Stimulated activated naive CD8-positive, alpha-beta T cell treated with anti-CD3 and anti-CD28 coated beads, Interleukin-15, Interleukin-2, amounts not matched to agents 100 U/mL and 50 U/mL, for 24 hours (primary cell): ENCODE data around the gene FRMPD1.
"Not testable (repeated sequence)": the region's sequence is repeated elsewhere in the genome, so short reads cannot be mapped to it uniquely, and the experiment has no call there.

Experiments
- ATAC-seq: fragments of 150-1000 bp; cut with Tn5 transposase; one replicate; pipeline ENCODE4 v1.10.0; 2021
- DNase-seq: peaks from one replicate; pipeline ENCODE4 v3.0.0; 2021

The FRMPD1 gene

GRCh38 chr9:37732952-37733351 lies 82.2 kb downstream of the FRMPD1 start:
- no peak for ATAC-seq
- DNase-seq: no peak

GRCh38 chr9:37739222-37739621 lies 88.5 kb downstream of the FRMPD1 start:
- ATAC-seq: no peak

DNA sequence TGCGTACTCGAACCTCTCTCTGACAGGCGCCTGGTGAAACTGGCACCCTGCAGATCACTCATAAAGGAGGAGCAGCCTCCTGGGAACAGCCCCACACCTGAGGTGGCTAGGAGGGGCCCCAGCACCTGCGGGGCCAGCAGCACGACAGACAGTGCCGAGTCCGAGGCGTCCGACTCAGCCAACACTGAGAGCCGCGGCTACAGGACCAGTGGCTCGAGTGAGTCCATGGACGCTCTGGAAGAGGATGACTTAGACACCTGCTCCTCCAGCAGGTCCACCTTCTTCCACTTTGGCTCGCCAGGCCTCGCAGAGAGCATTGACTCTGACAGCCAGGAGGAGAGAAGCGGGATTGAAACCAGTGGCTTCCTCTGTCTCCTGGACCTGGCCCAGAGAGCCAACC lies 89.4 kb downstream of the FRMPD1 start:
- no peak for ATAC-seq
- DNase-seq: no peak

More at GRCh38 chr9:37739222-37739621, 88.5 kb downstream of the FRMPD1 start:
- DNase-seq: no peak

DNA sequence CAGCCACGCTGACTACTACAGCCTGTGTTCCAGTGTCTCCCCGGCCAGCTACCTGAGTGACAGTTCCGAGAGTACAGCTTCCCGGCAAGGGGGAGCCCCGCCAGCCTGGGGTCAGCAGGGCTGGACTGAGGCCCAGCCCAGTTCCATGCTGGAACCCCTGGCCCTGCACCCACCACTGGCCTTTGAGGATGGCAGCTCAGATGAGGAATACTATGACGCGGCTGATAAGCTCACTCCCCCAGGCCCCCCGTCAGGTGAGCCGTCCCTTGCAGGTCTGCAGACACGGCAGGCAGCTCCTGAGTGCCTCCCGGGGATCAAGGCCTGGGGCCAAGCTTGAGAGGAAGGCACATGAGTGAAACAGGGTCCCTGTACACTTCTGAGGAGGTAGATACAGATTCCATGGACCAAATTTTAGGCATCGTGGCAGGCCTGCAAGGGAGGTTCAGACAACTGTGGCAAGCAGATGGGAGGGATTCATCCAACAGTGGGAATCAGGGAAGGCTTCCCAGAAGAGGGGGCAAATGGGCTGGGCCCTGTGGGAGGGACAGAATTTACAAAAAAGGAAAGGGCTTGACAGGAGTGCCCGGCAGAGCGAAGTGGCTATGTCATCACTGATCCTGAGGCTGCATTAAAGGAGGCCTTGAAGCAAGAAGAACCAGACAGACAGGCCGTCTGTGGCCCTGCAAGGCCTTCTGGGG lies 90.0 kb downstream of the FRMPD1 start:
- ATAC-seq: no peak
- no peak for DNase-seq

GRCh38 chr9:37745970-37746369 lies 95.2 kb downstream of the FRMPD1 start:
- no peak for DNase-seq
- no peak for ATAC-seq

GRCh38 chr9:37746448-37747270 lies 95.9 kb downstream of the FRMPD1 start:
- DNase-seq (no peak), ATAC-seq (no peak)

DNA sequence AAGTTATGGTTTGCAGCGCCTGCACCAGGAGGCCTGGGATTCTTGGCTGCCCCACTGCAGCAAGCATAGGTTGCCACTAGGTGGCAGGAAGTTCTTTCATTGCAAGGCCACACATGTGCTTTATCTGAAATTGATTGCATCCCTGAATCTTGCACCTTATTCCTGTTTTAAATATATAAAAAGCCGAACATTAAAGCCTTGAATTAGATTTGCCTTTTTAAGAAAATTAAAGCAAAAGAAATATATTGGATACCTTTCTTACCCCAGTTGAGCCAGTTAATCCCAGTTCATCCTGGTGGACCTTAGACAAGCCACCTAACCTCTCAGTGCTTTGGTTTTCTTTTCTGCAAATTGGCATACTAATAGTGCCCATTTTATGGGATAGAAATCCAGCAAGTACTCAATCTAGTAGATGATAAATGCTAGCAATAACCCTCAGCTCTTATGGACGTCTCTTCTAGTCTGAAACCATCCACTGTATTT lies 96.6 kb downstream of the FRMPD1 start:
- DNase-seq (peak; percentile 64), ATAC-seq (peak; percentile 75)

- DNase-seq: no peak
Measured at GRCh38 chr9:37749129-37749528, 98.4 kb downstream of the FRMPD1 start.

DNA sequence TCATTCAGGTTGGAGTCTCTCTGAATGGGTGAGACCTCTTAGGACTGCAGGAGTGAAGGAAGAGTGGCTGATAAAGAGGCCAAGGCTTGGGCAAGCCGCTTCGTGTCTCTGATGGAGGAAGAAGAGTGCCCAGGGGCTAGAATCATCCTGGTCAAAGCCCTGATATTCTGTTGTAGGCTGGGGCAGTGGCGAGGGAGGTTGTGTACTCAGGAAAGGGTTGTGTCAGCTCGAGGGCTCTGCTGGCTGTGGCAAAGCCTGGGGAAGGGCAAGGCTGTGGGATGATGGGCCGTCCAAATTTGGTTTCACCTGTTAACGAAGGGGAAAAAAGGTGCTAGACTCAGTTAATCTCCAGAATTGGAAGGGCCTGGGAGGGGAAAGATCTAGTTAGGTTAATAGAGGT lies 100.4 kb downstream of the FRMPD1 start:
- no peak for ATAC-seq
- no peak for DNase-seq

More at GRCh38 chr9:37749129-37749528, 98.4 kb downstream of the FRMPD1 start:
- ATAC-seq: no peak

GRCh38 chr9:37751704-37752103 lies 101.0 kb downstream of the FRMPD1 start:
- ATAC-seq: not testable (repeated sequence)

DNA sequence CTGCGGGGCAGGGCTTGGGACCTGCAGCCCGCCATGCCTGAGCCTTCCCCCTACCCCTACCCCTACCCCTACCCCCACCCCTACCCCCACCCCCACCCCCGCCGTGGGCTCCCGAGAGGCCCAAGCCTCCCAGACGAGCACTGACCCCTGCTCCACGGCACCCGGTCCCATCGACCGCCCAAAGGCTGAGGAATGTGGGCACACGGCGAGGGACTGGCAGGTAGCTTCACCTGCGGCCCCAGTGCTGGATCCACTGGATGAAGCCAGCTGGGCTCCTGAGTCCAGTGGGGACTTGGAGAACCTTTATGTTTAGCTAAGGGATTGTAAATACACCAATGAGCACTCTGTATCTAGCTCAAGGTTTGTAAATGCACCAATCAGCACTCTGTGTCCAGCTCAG lies 101.4 kb downstream of the FRMPD1 start:
- not testable (repeated sequence) for DNase-seq, ATAC-seq

More at GRCh38 chr9:37751704-37752103, 101.0 kb downstream of the FRMPD1 start:
- not testable (repeated sequence) for DNase-seq

- ATAC-seq: no peak
- DNase-seq: peak; percentile 20
Measured at GRCh38 chr9:37752642-37753488, 102.1 kb downstream of the FRMPD1 start.

GRCh38 chr9:37753489-37754190 lies 102.9 kb downstream of the FRMPD1 start, which contains the start of gene TRMT10B:
Gene TRMT10B (plus strand): TSS chr9:37753805. CDS start chr9:37761932, 8,127 bp downstream.
- peak; percentile 88 for ATAC-seq
- DNase-seq: peak; percentile 76

GRCh38 chr9:37758747-37759146 lies 108.0 kb downstream of the FRMPD1 start:
- no peak for DNase-seq
- ATAC-seq: no peak

DNA sequence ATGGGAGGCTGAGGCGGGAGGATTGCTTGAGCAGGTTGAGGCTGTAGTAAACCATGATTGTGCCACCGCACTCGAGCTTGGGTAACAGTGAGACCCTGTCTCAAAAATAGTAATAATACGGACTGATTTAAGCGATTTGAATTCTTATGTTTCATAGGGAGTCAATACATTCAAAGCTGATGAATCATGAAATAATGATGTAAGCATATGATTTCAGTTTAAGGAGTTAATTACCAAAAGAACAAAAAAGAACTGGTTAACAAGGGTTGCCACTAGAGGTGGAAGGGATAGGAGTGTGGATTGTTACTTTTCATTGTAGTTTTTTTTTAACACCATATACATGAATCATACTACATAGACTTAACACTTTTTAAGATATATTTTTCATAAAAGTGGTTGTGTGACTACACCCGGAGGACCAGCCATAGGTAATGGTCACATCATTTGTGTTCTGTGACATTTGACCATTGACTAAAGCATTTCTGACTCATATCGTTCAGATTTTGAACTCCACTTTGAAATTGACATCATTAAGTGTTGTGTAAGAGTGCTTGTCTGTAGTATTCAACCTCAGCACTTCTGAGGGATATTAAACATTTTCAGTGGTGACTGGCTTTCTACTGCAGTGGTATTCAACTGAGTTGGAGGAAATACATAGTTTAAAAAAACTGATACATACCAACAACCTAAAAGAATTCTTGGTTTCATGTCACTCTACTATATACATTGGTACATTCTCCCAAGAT lies 109.8 kb downstream of the FRMPD1 start:
- DNase-seq (no peak), ATAC-seq (no peak)

GRCh38 chr9:37761511-37761910 lies 110.8 kb downstream of the FRMPD1 start:
- DNase-seq (no peak), ATAC-seq (no peak)

DNA sequence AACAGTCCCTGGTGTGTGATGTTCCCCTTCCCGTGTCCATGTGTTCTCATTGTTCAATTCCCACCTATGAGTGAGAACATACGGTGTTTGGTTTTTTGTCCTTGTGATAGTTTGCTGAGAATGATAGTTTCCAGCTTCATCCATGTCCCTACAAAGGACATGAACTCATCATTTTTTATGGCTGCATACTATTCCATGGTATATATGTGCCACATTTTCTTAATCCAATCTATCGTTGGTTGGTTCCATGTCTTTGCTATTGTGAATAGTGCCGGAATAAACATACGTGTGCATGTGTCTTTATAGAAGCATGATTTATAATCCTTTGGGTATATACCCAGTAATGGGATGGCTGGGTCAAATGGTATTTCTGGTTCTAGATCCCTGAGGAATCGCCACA lies 114.5 kb downstream of the FRMPD1 start:
- DNase-seq, ATAC-seq: not testable (repeated sequence)

- no peak for DNase-seq
- ATAC-seq: no peak
Measured at GRCh38 chr9:37769306-37769705, 118.6 kb downstream of the FRMPD1 start.

DNA sequence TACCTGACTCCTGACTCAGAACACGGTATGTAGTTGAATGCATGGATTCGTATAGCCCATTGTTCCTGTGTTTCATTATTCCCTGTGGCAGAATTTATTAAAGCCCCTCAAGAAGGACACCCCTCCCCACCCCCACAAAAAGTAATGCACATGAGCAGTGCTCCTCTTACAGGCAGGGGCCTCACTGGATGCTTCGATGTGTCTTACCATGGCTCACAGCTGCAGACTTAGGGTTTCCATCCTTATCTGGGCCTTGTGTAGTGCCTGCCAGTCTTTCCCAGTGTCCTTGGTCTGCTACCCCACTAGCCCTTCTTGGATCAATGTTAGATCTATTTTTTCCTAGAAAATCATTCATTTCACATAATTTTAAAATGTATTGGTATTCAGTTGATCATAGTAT lies 119.2 kb downstream of the FRMPD1 start:
- no peak for ATAC-seq
- no peak for DNase-seq

GRCh38 chr9:37775216-37775919 lies 124.6 kb downstream of the FRMPD1 start:
- DNase-seq (no peak), ATAC-seq (no peak)
